ENCODE measurements around the gene PAX2.

DNA sequence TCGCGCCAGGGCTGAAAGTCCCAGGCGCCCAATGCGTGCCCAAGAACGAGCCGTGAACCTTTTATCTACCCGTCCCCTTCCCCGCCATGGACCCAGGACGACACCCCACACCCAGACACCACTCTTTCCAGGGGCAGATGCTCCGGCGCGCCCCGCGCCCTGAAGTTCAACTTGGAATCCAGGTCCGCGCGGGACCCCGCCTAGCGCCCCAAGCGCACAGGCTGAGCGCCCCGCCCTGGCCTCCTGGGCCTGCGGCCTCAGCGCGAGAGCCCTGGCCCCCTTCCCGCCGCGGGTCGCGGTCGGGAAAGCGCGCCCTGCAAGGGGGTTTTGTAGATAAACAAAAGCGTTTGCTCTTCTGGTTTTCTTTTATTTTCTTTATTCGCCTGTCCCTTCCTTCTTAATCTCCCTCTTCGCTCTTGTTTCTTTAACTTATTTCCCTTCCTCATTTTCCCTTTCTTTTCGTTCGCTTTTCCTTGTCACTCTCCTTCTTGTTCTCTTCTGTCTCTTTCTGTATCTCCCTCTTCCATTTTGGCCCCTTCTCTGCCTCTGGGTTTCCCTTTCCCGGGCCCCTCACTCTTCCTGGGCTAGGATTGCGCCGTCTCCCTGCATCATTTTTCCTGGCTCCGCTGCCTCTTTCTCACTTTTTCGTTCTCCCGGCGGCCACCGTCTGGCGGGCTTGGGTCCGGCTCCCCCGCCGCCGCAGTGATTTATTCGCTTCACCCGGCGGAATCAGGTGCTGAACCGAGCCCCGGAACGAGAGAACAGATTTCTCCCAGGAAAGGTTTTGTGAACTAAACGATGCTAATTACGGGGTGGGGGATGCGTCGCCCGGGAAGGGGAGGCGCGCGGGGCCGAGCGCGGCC is 15.3 kb upstream of the PAX2 start:
- no peak for TF ChIP-seq POLR2AphosphoS5 (IDR thresholded peaks at IDR 0.05; ENCODE audit: low read depth, low read length)
- no peak for TF ChIP-seq POLR2A (IDR thresholded peaks at IDR 0.05; ENCODE audit: low read depth, low read length)
- no peak for TF ChIP-seq POU2F2 (IDR thresholded peaks at IDR 0.05; ENCODE audit: low read depth, low read length)
- TF ChIP-seq SPI1 (IDR thresholded peaks at IDR 0.05; ENCODE audit: low read depth, low read length), result no peak
- TF ChIP-seq TAF1 (IDR thresholded peaks at IDR 0.05; ENCODE audit: low read depth, low read length), result no peak
